HL-60 (cell line): ENCODE data around the gene RAB28.
"Not testable (repeated sequence)": the region's sequence is repeated elsewhere in the genome, so short reads cannot be mapped to it uniquely, and the experiment has no call there.

Experiments
- DNase-seq, 2 experiments: peaks; one replicate each; pipeline ENCODE4 v3.0.0-alpha.2; 2010 to 2020; ENCODE audit warnings: low read depth in 1 of 2, low spot score in 1 of 2
- H3K27ac ChIP-seq: fragments of 250-450 bp; sonication (Bioruptor Pico); replicated peaks from 2 replicates; pipeline ENCODE4 v1.5.1; 2020; ENCODE audit warnings: mild to moderate bottlenecking, moderate library complexity
- H3K27me3 ChIP-seq: fragments of 250-450 bp; sonication (Bioruptor Pico); 2 replicates; pipeline ENCODE4 v1.5.1; 2021; ENCODE audit warnings: mild to moderate bottlenecking, moderate library complexity; ENCODE audit not compliant: insufficient read depth, poor library complexity, severe bottlenecking
- H3K4me3 ChIP-seq: replicated peaks from 2 replicates; pipeline ENCODE4 v1.5.1; 2011; ENCODE audit warnings: mild to moderate bottlenecking, control low read depth, low read length; ENCODE audit not compliant: insufficient read depth
- CTCF ChIP-seq: IDR thresholded peaks from one replicate; pipeline ENCODE4 v1.5.1; 2011; ENCODE audit warnings: low read length, control low read depth, inconsistent platforms; ENCODE audit not compliant: insufficient read depth
- GABPA ChIP-seq: IDR thresholded peaks from 2 replicates; pipeline ENCODE4 v1.6.1; 2012; ENCODE audit warnings: low read depth
- POLR2AphosphoS5 ChIP-seq: IDR thresholded peaks from 2 replicates; pipeline ENCODE4 v1.6.1; 2012; ENCODE audit warnings: low read depth
- REST ChIP-seq: IDR thresholded peaks from 2 replicates; pipeline ENCODE4 v1.6.1; 2012; ENCODE audit warnings: low read depth; ENCODE audit not compliant: insufficient replicate concordance
- SPI1 ChIP-seq: IDR thresholded peaks from 2 replicates; pipeline ENCODE4 v1.6.1; 2012; ENCODE audit warnings: low read depth, mild to moderate bottlenecking, borderline replicate concordance

RAB28 gene

GRCh38 chr4:13415068-13415785 lies 68.9 kb downstream of the RAB28 start:
- H3K27me3 ChIP-seq, result no peaks in the 10 kb centered on the region
- peak in 1 of 2 experiments; percentile 44 for DNase-seq
- H3K27ac ChIP-seq, result no peak overlapping the region
- peak; percentile 68 for TF ChIP-seq SPI1
- TF ChIP-seq GABPA, result no peak
- no peak overlapping the region for H3K4me3 ChIP-seq

GRCh38 chr4:13413729-13414437 lies 70.3 kb downstream of the RAB28 start:
- no peak for DNase-seq
- H3K4me3 ChIP-seq, result no peak overlapping the region
- no peaks in the 10 kb centered on the region for H3K27me3 ChIP-seq
- TF ChIP-seq REST (no peak), GABPA (no peak), SPI1 (no peak), POLR2AphosphoS5 (no peak), CTCF (no peak)
- no peak overlapping the region for H3K27ac ChIP-seq

- Histone ChIP-seq H3K4me3 (no peak overlapping the region), H3K27ac (no peak overlapping the region)
- TF ChIP-seq CTCF (no peak), POLR2AphosphoS5 (no peak), GABPA (no peak), REST (no peak), SPI1 (no peak)
Measured at GRCh38 chr4:13411942-13412341, 72.2 kb downstream of the RAB28 start.

GRCh38 chr4:13409324-13409723 lies 74.8 kb downstream of the RAB28 start:
- TF ChIP-seq CTCF, result no peak
- no peak for TF ChIP-seq REST
- TF ChIP-seq POLR2AphosphoS5, result no peak
- TF ChIP-seq SPI1, result no peak
- TF ChIP-seq GABPA, result no peak
- H3K4me3 ChIP-seq, result no peak overlapping the region
- H3K27me3 ChIP-seq, result no peaks in the 10 kb centered on the region
- no peak for DNase-seq
- no peak overlapping the region for H3K27ac ChIP-seq

More at GRCh38 chr4:13411942-13412341, 72.2 kb downstream of the RAB28 start:
- DNase-seq, result no peak
- H3K27me3 ChIP-seq, result no peaks in the 10 kb centered on the region

GRCh38 chr4:13406156-13406555 lies 78.0 kb downstream of the RAB28 start:
- H3K4me3 ChIP-seq, H3K27ac ChIP-seq, DNase-seq, H3K27me3 ChIP-seq: not testable (repeated sequence)
